ENCODE measurements around the gene DPP9.

The DPP9 gene

DNA sequence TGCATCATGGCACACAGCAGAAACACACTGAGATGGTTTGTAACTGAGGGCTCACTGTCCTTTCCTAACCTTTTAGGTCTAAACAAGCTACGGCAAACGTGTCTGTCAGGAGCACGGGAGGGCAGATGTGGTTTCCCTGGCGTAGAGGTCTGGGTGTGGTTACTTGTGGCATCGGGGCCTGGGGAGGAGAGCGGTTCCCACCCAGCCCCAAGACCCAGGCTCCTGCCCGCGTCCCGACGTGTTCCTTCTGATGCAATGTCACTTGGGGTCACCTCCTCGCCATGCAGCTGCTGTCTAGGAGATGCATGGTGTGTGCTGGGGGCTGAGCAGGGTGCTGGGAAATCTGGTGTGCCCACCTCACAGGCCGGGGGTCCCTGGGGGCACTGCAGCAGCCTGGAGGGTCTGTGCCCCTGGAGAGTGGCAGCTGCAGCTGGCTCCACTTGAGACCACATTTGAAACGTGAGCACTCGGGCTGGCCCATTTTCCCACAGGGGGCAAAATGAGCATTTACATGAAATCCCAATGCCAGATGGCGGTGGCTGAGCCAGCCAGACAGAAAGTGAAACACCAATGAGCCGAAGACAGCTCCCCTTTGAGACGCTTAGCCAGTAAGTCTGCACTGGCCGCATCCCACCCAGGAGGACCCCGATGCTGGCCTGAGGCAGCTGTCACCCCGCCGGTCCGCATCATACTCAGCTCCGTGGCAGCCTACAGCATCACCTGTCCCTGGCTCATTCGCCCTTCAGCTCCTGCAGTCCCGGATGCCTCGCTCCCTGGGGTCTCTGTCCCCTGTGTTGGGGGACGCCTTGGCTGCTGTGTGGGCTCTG lies 31.2 kb downstream of the DPP9 start:
- DNase-seq (ENCODE audit: extremely low spot score), result no peak
- POLR2A ChIA-PET, result no interaction called here
- TF ChIP-seq, protein P1, sequence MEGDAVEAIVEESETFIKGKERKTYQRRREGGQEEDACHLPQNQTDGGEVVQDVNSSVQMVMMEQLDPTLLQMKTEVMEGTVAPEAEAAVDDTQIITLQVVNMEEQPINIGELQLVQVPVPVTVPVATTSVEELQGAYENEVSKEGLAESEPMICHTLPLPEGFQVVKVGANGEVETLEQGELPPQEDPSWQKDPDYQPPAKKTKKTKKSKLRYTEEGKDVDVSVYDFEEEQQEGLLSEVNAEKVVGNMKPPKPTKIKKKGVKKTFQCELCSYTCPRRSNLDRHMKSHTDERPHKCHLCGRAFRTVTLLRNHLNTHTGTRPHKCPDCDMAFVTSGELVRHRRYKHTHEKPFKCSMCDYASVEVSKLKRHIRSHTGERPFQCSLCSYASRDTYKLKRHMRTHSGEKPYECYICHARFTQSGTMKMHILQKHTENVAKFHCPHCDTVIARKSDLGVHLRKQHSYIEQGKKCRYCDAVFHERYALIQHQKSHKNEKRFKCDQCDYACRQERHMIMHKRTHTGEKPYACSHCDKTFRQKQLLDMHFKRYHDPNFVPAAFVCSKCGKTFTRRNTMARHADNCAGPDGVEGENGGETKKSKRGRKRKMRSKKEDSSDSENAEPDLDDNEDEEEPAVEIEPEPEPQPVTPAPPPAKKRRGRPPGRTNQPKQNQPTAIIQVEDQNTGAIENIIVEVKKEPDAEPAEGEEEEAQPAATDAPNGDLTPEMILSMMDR (IDR thresholded peaks at IDR 0.05; ENCODE audit: control extremely low read depth, extremely low read depth, low read depth, missing control alignments), result no peak
- CTCF ChIA-PET, result interaction anchor here (0.8 kb wide), 1 partner anchor 56 kb away, joined by 3 read pairs; no protein-coding TSS in a partner anchor

DNA sequence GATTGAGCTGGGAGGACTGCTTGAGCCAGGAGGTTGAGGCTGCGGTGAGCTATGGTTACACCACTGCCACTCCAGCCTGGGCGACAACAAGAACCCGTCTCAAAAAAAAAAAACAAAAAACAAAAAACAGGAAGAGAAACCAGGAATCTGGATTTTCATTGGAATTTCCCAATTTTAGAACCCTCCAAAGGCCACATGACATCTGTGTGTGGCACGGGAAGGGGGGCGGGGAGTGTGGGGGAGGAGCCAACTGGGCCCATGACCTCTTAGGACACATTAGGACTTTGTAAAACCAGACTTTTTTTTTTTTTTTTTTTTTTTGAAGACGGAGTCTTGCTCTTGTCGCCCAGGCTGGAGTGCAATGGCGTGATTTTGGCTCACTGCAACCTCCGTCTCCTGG lies 32.3 kb downstream of the DPP9 start:
- TF ChIP-seq, protein P1 (IDR thresholded peaks at IDR 0.05; ENCODE audit: control extremely low read depth, extremely low read depth, low read depth, missing control alignments), result no peak
- CTCF ChIA-PET, result no interaction called here
- DNase-seq (ENCODE audit: extremely low spot score), result no peak
- POLR2A ChIA-PET, result no interaction called here

DNA sequence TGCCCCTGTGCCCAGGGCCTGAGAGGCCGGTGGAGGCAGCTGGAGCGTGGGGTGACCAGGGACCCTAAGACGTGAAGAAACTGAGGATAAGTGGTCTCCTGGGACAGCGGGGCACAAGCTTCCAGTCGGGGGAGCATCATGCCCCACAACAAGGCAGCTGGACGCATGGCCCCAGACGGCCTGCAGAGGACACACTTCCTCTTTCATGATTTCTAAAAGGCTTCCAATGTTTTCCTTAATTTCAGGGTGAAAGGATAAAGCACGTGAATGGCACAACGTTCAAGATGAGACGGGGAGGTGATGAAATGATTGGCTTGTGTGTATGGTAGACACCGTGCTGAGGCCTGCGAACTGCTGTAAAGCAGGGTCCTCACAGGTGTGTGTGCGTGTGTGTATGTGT lies 33.3 kb downstream of the DPP9 start:
- POLR2A ChIA-PET, result no interaction called here
- DNase-seq (ENCODE audit: extremely low spot score), result no peak

DNA sequence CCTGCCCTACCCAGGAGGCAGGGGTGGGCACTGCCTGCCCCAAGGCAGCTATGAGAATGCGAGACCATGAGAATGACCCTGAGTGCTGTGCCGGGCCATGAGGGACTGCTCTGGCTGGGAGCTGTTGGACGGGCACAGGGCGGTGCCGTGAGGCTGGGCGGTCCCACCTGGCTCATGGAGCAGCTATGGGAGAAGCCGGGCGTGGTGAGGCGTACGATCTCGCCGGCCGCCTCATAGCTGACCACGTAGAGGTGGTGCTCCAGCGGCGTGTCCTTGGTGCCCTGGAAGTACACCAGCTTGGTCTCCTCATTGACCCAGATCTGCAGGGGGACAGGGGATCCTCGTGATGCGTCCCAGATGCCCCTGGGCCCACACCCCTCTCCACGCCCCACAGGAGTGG lies 34.2 kb downstream of the DPP9 start:
- DNase-seq (ENCODE audit: extremely low spot score), result no peak
- TF ChIP-seq, protein P1 (IDR thresholded peaks at IDR 0.05; ENCODE audit: control extremely low read depth, extremely low read depth, low read depth, missing control alignments), result no peak
- CTCF ChIA-PET, result interaction anchor here (1.6 kb wide), 1 partner anchor 53 kb away, joined by 4 read pairs; no protein-coding TSS in a partner anchor
- POLR2A ChIA-PET, result no interaction called here

More for the DNA sequence above, 33.3 kb downstream of the DPP9 start:
- TF ChIP-seq, protein P1 (IDR thresholded peaks at IDR 0.05; ENCODE audit: control extremely low read depth, extremely low read depth, low read depth, missing control alignments), result no peak
- CTCF ChIA-PET, result no interaction called here

DNA sequence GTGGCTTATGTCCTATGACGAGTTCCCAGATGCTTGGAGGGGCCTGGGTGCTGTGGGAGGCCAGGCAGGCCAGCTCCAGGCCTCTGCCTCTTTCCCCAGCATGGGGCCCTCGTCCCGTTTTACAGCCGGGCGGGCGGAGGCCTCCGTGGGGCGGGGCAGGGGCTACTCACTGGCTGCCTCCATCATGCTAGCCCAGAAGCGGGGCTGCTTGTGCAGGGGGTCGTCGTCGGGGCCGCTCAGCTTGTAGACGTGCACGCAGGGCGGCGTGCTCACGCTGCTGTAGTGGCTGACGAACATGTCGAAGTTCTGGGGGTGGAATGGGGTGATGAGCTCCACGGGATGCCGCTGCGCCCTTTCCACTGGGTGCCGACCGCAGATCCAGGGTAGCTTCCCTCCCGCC lies 35.1 kb downstream of the DPP9 start:
- CTCF ChIA-PET, result interaction anchor here (1.6 kb wide), 1 partner anchor 52 kb away, joined by 4 read pairs; no protein-coding TSS in a partner anchor
- TF ChIP-seq, protein P1 (IDR thresholded peaks at IDR 0.05; ENCODE audit: control extremely low read depth, extremely low read depth, low read depth, missing control alignments), result no peak
- DNase-seq (ENCODE audit: extremely low spot score), result no peak
- POLR2A ChIA-PET, result no interaction called here

DNA sequence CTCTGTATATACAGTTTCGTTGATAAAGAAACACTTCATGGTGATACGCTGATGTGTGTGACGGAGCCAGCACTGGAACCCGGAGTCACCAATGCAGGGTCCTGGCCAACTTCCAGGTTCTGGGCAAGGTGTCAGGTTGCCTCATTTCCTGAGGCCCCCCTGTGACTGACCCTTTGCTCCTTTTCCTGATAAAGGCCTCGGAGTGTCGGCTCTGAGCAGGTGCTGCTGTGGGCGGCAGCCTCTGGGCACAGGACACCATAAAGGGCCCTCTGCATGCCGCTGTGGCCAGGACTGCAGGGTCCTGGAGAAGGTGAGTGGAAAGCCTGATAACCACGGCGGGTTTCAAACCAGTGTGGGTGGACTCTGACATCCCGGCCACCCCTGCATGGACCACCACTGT lies 36.2 kb downstream of the DPP9 start:
- no peak for DNase-seq (ENCODE audit: extremely low spot score)
- ChIA-PET POLR2A (no interaction called here), CTCF (no interaction called here)
- TF ChIP-seq, protein P1 (IDR thresholded peaks at IDR 0.05; ENCODE audit: control extremely low read depth, extremely low read depth, low read depth, missing control alignments), result no peak

Measured in GM10248 (cell line).